ENCODE results near the gene RAP2B.
"Not testable (repeated sequence)": the region's sequence is repeated elsewhere in the genome, so short reads cannot be mapped to it uniquely, and the experiment has no call there.

Gene RAP2B

GRCh38 chr3:153145454-153145853, 16.6 kb upstream of the RAP2B start:
- no peak overlapping the region for H3K4me3 ChIP-seq (ENCODE audit: low read depth, low read length)
- no peak for TF ChIP-seq CTCF (IDR thresholded peaks at IDR 0.05; ENCODE audit: low read depth, low read length)

- no peak overlapping the region for H3K4me3 ChIP-seq (ENCODE audit: low read depth, low read length)
- no peak for TF ChIP-seq CTCF (IDR thresholded peaks at IDR 0.05; ENCODE audit: low read depth, low read length)
Observed at GRCh38 chr3:153146191-153147053, 15.6 kb upstream of the RAP2B start.

GRCh38 chr3:153150991-153151390, 11.0 kb upstream of the RAP2B start:
- no peak overlapping the region for H3K4me3 ChIP-seq (ENCODE audit: low read depth, low read length)
- TF ChIP-seq CTCF (IDR thresholded peaks at IDR 0.05; ENCODE audit: low read depth, low read length) = no peak

- H3K4me3 ChIP-seq (ENCODE audit: low read depth, low read length) = not testable (repeated sequence)
Observed at GRCh38 chr3:153155786-153156185, 6.2 kb upstream of the RAP2B start.

- TF ChIP-seq CTCF (IDR thresholded peaks at IDR 0.05; ENCODE audit: low read depth, low read length) = no peak
Observed at GRCh38 chr3:153158189-153158588, 3.8 kb upstream of the RAP2B start.

GRCh38 chr3:153158961-153159735, 2.9 kb upstream of the RAP2B start:
- H3K4me3 ChIP-seq (ENCODE audit: low read depth, low read length) = no peak overlapping the region
- no peak for TF ChIP-seq CTCF (IDR thresholded peaks at IDR 0.05; ENCODE audit: low read depth, low read length)

More at GRCh38 chr3:153158189-153158588, 3.8 kb upstream of the RAP2B start:
- no peak overlapping the region for H3K4me3 ChIP-seq (ENCODE audit: low read depth, low read length)

GRCh38 chr3:153159771-153160397, 2.1 kb upstream of the RAP2B start:
- no peak for TF ChIP-seq CTCF (IDR thresholded peaks at IDR 0.05; ENCODE audit: low read depth, low read length)
- peak overlapping the region; percentile 68 for H3K4me3 ChIP-seq (ENCODE audit: low read depth, low read length)

All from WI38 (cell line).